ENCODE data around the gene SRCAP.

DNA sequence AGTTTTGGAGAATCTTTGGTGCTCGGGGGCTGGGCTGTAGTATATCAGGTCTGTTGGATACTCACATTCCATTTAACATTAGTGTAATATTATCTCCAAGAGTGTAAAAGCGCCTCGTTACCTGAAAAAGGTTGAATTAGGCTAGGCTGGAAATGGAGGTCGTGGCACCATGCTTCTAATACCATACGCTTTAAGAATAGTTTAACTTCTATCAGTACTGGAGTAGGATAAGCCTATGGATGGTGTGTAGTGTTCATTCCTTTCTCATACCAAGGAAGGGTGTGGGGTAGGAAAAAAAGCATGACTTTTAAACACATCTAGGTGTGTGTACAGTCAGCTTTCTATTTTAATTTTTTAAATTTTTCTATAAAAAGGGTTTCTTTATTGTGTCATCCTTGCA is 2.0 kb downstream of the SRCAP start:
- TF ChIP-seq, protein P1, sequence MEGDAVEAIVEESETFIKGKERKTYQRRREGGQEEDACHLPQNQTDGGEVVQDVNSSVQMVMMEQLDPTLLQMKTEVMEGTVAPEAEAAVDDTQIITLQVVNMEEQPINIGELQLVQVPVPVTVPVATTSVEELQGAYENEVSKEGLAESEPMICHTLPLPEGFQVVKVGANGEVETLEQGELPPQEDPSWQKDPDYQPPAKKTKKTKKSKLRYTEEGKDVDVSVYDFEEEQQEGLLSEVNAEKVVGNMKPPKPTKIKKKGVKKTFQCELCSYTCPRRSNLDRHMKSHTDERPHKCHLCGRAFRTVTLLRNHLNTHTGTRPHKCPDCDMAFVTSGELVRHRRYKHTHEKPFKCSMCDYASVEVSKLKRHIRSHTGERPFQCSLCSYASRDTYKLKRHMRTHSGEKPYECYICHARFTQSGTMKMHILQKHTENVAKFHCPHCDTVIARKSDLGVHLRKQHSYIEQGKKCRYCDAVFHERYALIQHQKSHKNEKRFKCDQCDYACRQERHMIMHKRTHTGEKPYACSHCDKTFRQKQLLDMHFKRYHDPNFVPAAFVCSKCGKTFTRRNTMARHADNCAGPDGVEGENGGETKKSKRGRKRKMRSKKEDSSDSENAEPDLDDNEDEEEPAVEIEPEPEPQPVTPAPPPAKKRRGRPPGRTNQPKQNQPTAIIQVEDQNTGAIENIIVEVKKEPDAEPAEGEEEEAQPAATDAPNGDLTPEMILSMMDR (conservative IDR thresholded peaks at IDR 0.05; ENCODE audit: low read length) = no peak
- no peak for TF ChIP-seq EZH2phosphoT487 (IDR thresholded peaks at IDR 0.05; ENCODE audit: borderline replicate concordance)

Data from Loucy (cell line).